CD14-positive monocyte (primary cell): Measurements from ENCODE around the gene SPEF2. TPM values are rescaled to one million over a fixed set of nuclear protein-coding genes. Genes with fewer than 3 reads are reported as not detected.

Source experiments
- DNase-seq, 3 donors: peaks; one replicate each; pipeline ENCODE4 v3.0.0-alpha.2; 2011 to 2022
- H2AFZ ChIP-seq: 2 replicates; pipeline ENCODE4 v1.6.0; 2012; ENCODE audit warnings: mild to moderate bottlenecking, low read depth, low read length, inconsistent platforms; ENCODE audit not compliant: insufficient read depth, poor library complexity, severe bottlenecking
- H3K27ac ChIP-seq, 2 donors: 1 replicate in 1 of 2; 2 replicates in 1 of 2; pipeline ENCODE4 v1.5.1; 2012 to 2013; ENCODE audit warnings: low read length in 2 of 2, control low read depth in 1 of 2, inconsistent platforms in 1 of 2, low read depth in 1 of 2, mild to moderate bottlenecking in 1 of 2
- H3K27me3 ChIP-seq, 2 donors: one replicate each; pipeline versions ENCODE4 v1.6.0 to v1.6.1; 2011 to 2013; ENCODE audit warnings: low read length in 2 of 2; ENCODE audit not compliant: control insufficient read depth in 2 of 2, insufficient read depth in 2 of 2
- H3K36me3 ChIP-seq, 2 donors: replicated peaks in 1 of 2; 1 replicate in 1 of 2; 2 replicates in 1 of 2; pipeline versions ENCODE4 v1.5.1 to v1.6.1; 2012 to 2013; ENCODE audit warnings: low read length in 2 of 2, control low read depth in 1 of 2, inconsistent platforms in 1 of 2, mild to moderate bottlenecking in 1 of 2; ENCODE audit not compliant: insufficient read depth in 2 of 2, control insufficient read depth in 1 of 2
- H3K4me1 ChIP-seq, 2 donors: 1 replicate in 1 of 2; 2 replicates in 1 of 2; pipeline versions ENCODE4 v1.5.1 to v1.6.1; 2012 to 2013; ENCODE audit warnings: low read length in 2 of 2, control low read depth in 1 of 2, inconsistent platforms in 1 of 2, mild to moderate bottlenecking in 1 of 2, moderate library complexity in 1 of 2; ENCODE audit not compliant: insufficient read depth in 2 of 2, control insufficient read depth in 1 of 2
- H3K4me2 ChIP-seq: replicated peaks from 2 replicates; pipeline ENCODE3; 2012; ENCODE audit warnings: low read length, moderate library complexity, mild to moderate bottlenecking; ENCODE audit not compliant: poor library complexity, severe bottlenecking; ENCODE audit errors: extremely low read depth
- H3K4me3 ChIP-seq, 3 experiments: fragments of 200-600 bp in 1 of 3; sonication (generic) in 1 of 3; replicated peaks in 1 of 3; 1 replicate in 2 of 3; 2 replicates in 1 of 3; pipeline ENCODE4 v1.5.1; 2011 to 2013; ENCODE audit warnings: low read length in 3 of 3, mild to moderate bottlenecking in 3 of 3, control low read depth in 2 of 3, low read depth in 2 of 3, inconsistent platforms in 1 of 3, moderate library complexity in 1 of 3
- H3K79me2 ChIP-seq: 2 replicates; pipeline ENCODE4 v1.6.0; 2012; ENCODE audit warnings: mild to moderate bottlenecking, control low read depth, inconsistent platforms, low read length, moderate library complexity; ENCODE audit not compliant: insufficient read depth
- H3K9ac ChIP-seq: 2 replicates; pipeline ENCODE4 v1.6.0; 2017; ENCODE audit warnings: low read length, mild to moderate bottlenecking; ENCODE audit not compliant: insufficient read depth, poor library complexity, severe bottlenecking
- H3K9me3 ChIP-seq, 2 donors: replicated peaks in 1 of 2; 1 replicate in 1 of 2; 2 replicates in 1 of 2; pipeline versions ENCODE4 v1.5.1 to v1.6.1; 2012 to 2013; ENCODE audit warnings: low read length in 2 of 2, control low read depth in 1 of 2; ENCODE audit not compliant: control insufficient read depth in 1 of 2, insufficient read depth in 1 of 2
- H4K20me1 ChIP-seq: 2 replicates; pipeline ENCODE4 v1.6.0; 2012; ENCODE audit warnings: mild to moderate bottlenecking, low read length, control low read depth, moderate library complexity; ENCODE audit not compliant: insufficient read depth
- H3K27ac Mint-ChIP-seq, 7 donors: one replicate each; pipeline ENCODE4 v1.8.0; 2020; ENCODE audit warnings: mild to moderate bottlenecking in 7 of 7, mixed read lengths in 7 of 7, moderate library complexity in 6 of 7, inconsistent platforms in 2 of 7
- H3K27me3 Mint-ChIP-seq, 3 donors: one replicate each; pipeline ENCODE4 v1.8.0; 2021 to 2022; ENCODE audit warnings: low read depth in 3 of 3, mild to moderate bottlenecking in 3 of 3, mixed read lengths in 3 of 3, moderate library complexity in 3 of 3, inconsistent platforms in 1 of 3
- H3K36me3 Mint-ChIP-seq, 2 donors: one replicate each; pipeline ENCODE4 v1.8.0; 2020; ENCODE audit warnings: mixed read lengths in 2 of 2, inconsistent platforms in 1 of 2, mild to moderate bottlenecking in 1 of 2
- H3K4me1 Mint-ChIP-seq: one replicate; pipeline ENCODE4 v1.8.0; 2020; ENCODE audit warnings: mild to moderate bottlenecking, mixed read lengths
- H3K4me3 Mint-ChIP-seq, 2 donors: one replicate each; pipeline ENCODE4 v1.8.0; 2020; ENCODE audit warnings: mild to moderate bottlenecking in 2 of 2, mixed read lengths in 2 of 2, moderate library complexity in 1 of 2
- H3K9me3 Mint-ChIP-seq, 7 donors: one replicate each; pipeline ENCODE4 v1.8.0; 2020 to 2022; ENCODE audit warnings: mixed read lengths in 7 of 7, mild to moderate bottlenecking in 6 of 7, moderate library complexity in 6 of 7, inconsistent platforms in 2 of 7
- WGBS: methylation state at CpG from one replicate; pipeline ENCODE4 v1.1.5; 2013; ENCODE audit warnings: missing lambda C conversion rate; ENCODE audit not compliant: insufficient coverage; 5-methylcytosine and 5-hydroxymethylcytosine counted together
- intact Hi-C, 2 donors: fragments of 100-400 bp; cut with micrococcal nuclease; formaldehyde crosslinking; loops; one replicate each; pipeline versions ENCODE4 v1.15.0 to v1.15.1; 2023
- polyA plus RNA-seq, 3 donors: library from polyadenylated mRNA; depleted of rRNA in 1 of 3; unstranded in 2 of 3; stranded (reverse) in 1 of 3; fragments of 300-500 nt in 2 of 3; fragments of >200 nt in 1 of 3; fragmentation: Illumina TruSeq in 2 of 3; gene quantifications; 1 replicate in 2 of 3; 2 replicates in 1 of 3; pipeline ENCODE4 v1.2.3, GENCODE V29; 2012 to 2021
- TF ChIP-seq, protein P1 (sequence below): fragments of 200-600 bp; IDR thresholded peaks from one replicate; pipeline ENCODE4 v1.8.0; 2022; ENCODE audit warnings: antibody characterized with exemption, mild to moderate bottlenecking

SPEF2 gene
- polyA plus RNA-seq, 3 donors: 0.46 to 0.96 (median 0.48) TPM

DNA sequence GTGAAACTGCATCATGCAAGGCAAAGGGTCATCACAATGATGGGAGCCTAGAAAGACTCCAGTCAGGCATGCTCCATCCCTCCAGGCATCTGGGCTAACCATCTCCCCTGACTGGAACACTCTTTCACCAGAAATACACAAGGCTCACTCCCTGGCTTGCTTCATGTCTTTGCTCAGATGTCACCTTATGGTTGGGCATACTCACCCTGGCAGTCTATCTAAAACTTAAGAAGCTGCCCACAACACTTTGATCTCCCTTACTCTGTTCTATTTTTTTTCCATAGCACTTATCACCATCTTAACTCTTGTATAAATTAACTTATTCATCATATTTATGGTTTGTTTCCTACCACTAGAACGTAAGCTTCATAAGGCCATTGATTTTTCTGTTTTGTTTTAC, 90.0 kb downstream of the SPEF2 start:
- Histone ChIP-seq H3K9me3 (no peaks in the 10 kb centered on the region), H3K4me1 (no peaks in the 10 kb centered on the region), H3K79me2 (no peaks in the 10 kb centered on the region), H3K4me2 (no peak overlapping the region), H3K9ac (no peak overlapping the region), H3K27me3 (no peaks in the 10 kb centered on the region), H2AFZ (no peak overlapping the region), H3K4me3 (no peak overlapping the region), H4K20me1 (no peaks in the 10 kb centered on the region), H3K36me3 (no peaks in the 10 kb centered on the region), H3K27ac (no peak overlapping the region)
- H3K27me3 Mint-ChIP-seq: no peaks in the 10 kb centered on the region
- intact Hi-C loops: no loop called here
- H3K9me3 Mint-ChIP-seq: no peaks in the 10 kb centered on the region
- WGBS: no CpG with 5 or more reads among the region's 1 CpG
- TF ChIP-seq, protein P1, sequence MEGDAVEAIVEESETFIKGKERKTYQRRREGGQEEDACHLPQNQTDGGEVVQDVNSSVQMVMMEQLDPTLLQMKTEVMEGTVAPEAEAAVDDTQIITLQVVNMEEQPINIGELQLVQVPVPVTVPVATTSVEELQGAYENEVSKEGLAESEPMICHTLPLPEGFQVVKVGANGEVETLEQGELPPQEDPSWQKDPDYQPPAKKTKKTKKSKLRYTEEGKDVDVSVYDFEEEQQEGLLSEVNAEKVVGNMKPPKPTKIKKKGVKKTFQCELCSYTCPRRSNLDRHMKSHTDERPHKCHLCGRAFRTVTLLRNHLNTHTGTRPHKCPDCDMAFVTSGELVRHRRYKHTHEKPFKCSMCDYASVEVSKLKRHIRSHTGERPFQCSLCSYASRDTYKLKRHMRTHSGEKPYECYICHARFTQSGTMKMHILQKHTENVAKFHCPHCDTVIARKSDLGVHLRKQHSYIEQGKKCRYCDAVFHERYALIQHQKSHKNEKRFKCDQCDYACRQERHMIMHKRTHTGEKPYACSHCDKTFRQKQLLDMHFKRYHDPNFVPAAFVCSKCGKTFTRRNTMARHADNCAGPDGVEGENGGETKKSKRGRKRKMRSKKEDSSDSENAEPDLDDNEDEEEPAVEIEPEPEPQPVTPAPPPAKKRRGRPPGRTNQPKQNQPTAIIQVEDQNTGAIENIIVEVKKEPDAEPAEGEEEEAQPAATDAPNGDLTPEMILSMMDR: no peak
- peaks cover 4% of the 10 kb centered on the region for H3K4me1 Mint-ChIP-seq
- no peak overlapping the region for H3K27ac Mint-ChIP-seq
- peaks cover 8 to 14% of the 10 kb centered on the region in 2 donors for H3K36me3 Mint-ChIP-seq
- DNase-seq: no peak
- no peak overlapping the region for H3K4me3 Mint-ChIP-seq

DNA sequence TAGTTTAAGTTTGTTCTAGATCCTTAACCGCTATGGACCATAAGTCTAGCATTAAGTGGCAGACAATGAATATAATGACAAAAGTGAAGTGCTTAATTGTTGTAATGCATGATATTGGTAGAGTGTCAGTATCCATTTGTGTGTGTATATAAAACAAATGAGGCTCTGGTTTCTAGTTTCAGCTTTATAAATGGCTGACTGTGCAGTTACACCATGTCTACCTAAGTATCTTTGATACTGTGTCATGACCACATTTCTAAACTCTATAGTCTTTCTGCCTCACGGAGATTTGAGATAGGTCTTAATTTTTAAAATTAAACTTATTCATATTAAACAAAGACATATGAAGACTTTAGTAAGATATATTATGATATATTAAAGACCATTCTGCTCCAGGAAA, 92.0 kb downstream of the SPEF2 start:
- TF ChIP-seq, protein P1: no peak
- Mint-ChIP-seq H3K4me3 (no peak overlapping the region), H3K4me1 (peaks cover 4% of the 10 kb centered on the region), H3K36me3 (peaks cover 8 to 9% of the 10 kb centered on the region in 2 donors), H3K9me3 (no peaks in the 10 kb centered on the region), H3K27me3 (peaks cover 0 to 2% (median 0%) of the 10 kb centered on the region in 3 donors), H3K27ac (no peak overlapping the region)
- no peaks in the 10 kb centered on the region for H3K9me3 ChIP-seq
- H3K4me3 ChIP-seq: no peak overlapping the region
- DNase-seq: no peak
- intact Hi-C loops: no loop called here
- no peaks in the 10 kb centered on the region for H4K20me1 ChIP-seq
- no peak overlapping the region for H3K9ac ChIP-seq
- H3K36me3 ChIP-seq: no peaks in the 10 kb centered on the region
- H2AFZ ChIP-seq: no peak overlapping the region
- H3K27ac ChIP-seq: no peak overlapping the region
- WGBS: no CpG with 5 or more reads among the region's 2 CpGs
- H3K4me1 ChIP-seq: no peaks in the 10 kb centered on the region
- no peaks in the 10 kb centered on the region for H3K79me2 ChIP-seq
- H3K4me2 ChIP-seq: no peak overlapping the region
- H3K27me3 ChIP-seq: no peaks in the 10 kb centered on the region
